ENCODE data around the gene PPP1R17. TPM values are rescaled to one million over a fixed set of nuclear protein-coding genes. Genes with fewer than 3 reads are reported as not detected.

The PPP1R17 gene
- polyA plus RNA-seq, 3 donors: not detected

- DNase-seq (ENCODE audit: extremely low read depth in 1 of 11, low read depth in 9 of 11, low spot score in 4 of 11): no peak
Measured at GRCh38 chr7:31692871-31693270, 5.9 kb downstream of the PPP1R17 start.

- no peak for DNase-seq (ENCODE audit: extremely low read depth in 1 of 11, low read depth in 9 of 11, low spot score in 4 of 11)
Measured at GRCh38 chr7:31695859-31696614, 9.0 kb downstream of the PPP1R17 start.

- no peak for DNase-seq (ENCODE audit: extremely low read depth in 1 of 11, low read depth in 9 of 11, low spot score in 4 of 11)
Measured at GRCh38 chr7:31699050-31699449, 12.0 kb downstream of the PPP1R17 start.

- DNase-seq (ENCODE audit: extremely low read depth in 1 of 11, low read depth in 9 of 11, low spot score in 4 of 11): no peak
Measured at GRCh38 chr7:31702354-31702753, 15.3 kb downstream of the PPP1R17 start.

- no peak for DNase-seq (ENCODE audit: extremely low read depth in 1 of 11, low read depth in 9 of 11, low spot score in 4 of 11)
Measured at GRCh38 chr7:31705377-31705776, 18.4 kb downstream of the PPP1R17 start.

- no peak for DNase-seq (ENCODE audit: extremely low read depth in 1 of 11, low read depth in 9 of 11, low spot score in 4 of 11)
Measured at GRCh38 chr7:31707089-31707488, 20.1 kb downstream of the PPP1R17 start.

GRCh38 chr7:31710171-31710570 is 23.2 kb downstream of the PPP1R17 start:
- DNase-seq (ENCODE audit: extremely low read depth in 1 of 11, low read depth in 9 of 11, low spot score in 4 of 11): no peak

- no peak for DNase-seq (ENCODE audit: extremely low read depth in 1 of 11, low read depth in 9 of 11, low spot score in 4 of 11)
Measured at GRCh38 chr7:31716355-31716754, 29.3 kb downstream of the PPP1R17 start.

- DNase-seq (ENCODE audit: extremely low read depth in 1 of 11, low read depth in 9 of 11, low spot score in 4 of 11): no peak
Measured at GRCh38 chr7:31720366-31720765, 33.4 kb downstream of the PPP1R17 start.

- no peak for DNase-seq (ENCODE audit: extremely low read depth in 1 of 11, low read depth in 9 of 11, low spot score in 4 of 11)
Measured at GRCh38 chr7:31724696-31725095, 37.7 kb downstream of the PPP1R17 start.

- no peak for DNase-seq (ENCODE audit: extremely low read depth in 1 of 11, low read depth in 9 of 11, low spot score in 4 of 11)
Measured at GRCh38 chr7:31729195-31729804, 42.3 kb downstream of the PPP1R17 start.

- no peak for DNase-seq (ENCODE audit: extremely low read depth in 1 of 11, low read depth in 9 of 11, low spot score in 4 of 11)
Measured at GRCh38 chr7:31734456-31734855, 47.4 kb downstream of the PPP1R17 start.

- DNase-seq (ENCODE audit: extremely low read depth in 1 of 11, low read depth in 9 of 11, low spot score in 4 of 11): peak; percentile 24 to 76 (median 56)
Measured at GRCh38 chr7:31735991-31736982, 49.3 kb downstream of the PPP1R17 start.

- no peak for DNase-seq (ENCODE audit: extremely low read depth in 1 of 11, low read depth in 9 of 11, low spot score in 4 of 11)
Measured at GRCh38 chr7:31741852-31742251, 54.8 kb downstream of the PPP1R17 start.

GRCh38 chr7:31744294-31744874 is 57.4 kb downstream of the PPP1R17 start:
- peak; percentile 32 to 66 (median 47) for DNase-seq (ENCODE audit: extremely low read depth in 1 of 11, low read depth in 9 of 11, low spot score in 4 of 11)

- no peak for DNase-seq (ENCODE audit: extremely low read depth in 1 of 11, low read depth in 9 of 11, low spot score in 4 of 11)
Measured at GRCh38 chr7:31747553-31747952, 60.5 kb downstream of the PPP1R17 start.

GRCh38 chr7:31748084-31748483 is 61.1 kb downstream of the PPP1R17 start:
- DNase-seq (ENCODE audit: extremely low read depth in 1 of 11, low read depth in 9 of 11, low spot score in 4 of 11): no peak

GRCh38 chr7:31751726-31752125 is 64.7 kb downstream of the PPP1R17 start:
- no peak for DNase-seq (ENCODE audit: extremely low read depth in 1 of 11, low read depth in 9 of 11, low spot score in 4 of 11)

All from renal cortex interstitium (tissue), 11 donors.